Activated CD4-positive, alpha-beta T cell treated with anti-CD3 and anti-CD28 coated beads, Interleukin-2, Interleukin-4, amounts not matched to agents 100 ng/mL and 50 ng/mL, durations not matched to agents 16 hours and 8 hours (primary cell): Measurements from ENCODE around the gene SPCS1.
A peak's percentile ranks its signal among the peaks of the same experiment; 100 is the strongest.
"Not testable (repeated sequence)": the region's sequence is repeated elsewhere in the genome, so short reads cannot be mapped to it uniquely, and the experiment has no call there.

ENCODE experiments used
- DNase-seq: peaks from one replicate; pipeline ENCODE4 v3.0.0-alpha.2; 2020; ENCODE audit warnings: low spot score

Gene SPCS1

DNA sequence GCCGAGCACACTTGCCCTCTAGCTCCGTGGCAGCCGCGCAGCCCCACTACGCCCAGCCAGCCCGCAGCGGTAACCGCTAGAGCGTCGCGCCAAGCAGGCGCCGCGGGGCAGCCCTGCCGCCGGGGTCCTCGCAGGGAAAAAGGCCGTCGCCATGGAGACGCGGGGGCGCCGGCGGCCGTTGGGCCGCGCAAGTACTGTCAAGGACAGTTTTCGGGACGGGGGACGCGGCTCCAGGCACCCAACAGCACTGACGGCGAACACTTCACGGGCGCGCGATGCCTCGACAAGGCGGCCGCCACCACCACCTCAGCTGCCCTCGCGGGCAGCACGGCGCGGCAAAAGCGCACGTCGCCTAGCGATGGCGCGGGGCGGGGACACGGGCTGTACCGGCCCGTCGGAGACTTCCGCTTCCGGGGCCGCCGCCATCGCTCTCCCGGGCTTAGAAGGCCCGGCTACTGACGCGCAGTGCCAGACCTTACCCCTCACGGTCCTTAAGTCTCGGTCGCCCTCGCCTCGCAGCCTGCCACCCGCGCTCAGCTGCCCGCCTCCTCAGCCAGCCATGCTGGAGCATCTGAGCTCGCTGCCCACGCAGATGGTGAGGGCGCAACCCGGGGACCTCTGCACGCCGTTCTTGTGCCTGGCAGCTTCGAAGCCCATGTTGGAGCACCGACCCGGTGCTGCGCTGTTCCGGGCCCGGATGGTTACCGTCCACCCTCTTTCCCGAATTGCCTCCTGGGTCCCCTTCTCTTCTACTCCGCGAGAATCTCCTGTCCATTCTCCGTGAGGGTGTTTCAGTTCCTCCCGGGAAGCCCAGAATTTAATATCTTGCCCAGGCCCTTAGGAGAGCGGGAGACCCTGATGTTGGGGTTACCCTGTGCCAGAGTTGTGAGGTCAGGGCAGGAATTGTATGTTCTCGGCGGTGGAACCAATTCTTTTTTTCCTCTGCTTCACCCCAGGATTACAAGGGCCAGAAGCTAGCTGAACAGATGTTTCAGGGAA lies at the start of gene SPCS1, which contains the start of gene GLT8D1:
Gene SPCS1, plus strand, starts transcription at position 419 of the 999 bp plus-strand sequence. Its CDS starts 141 bp downstream, at position 560.
Gene GLT8D1, minus strand, starts transcription at position 104 of the 999 bp plus-strand sequence. CDS start 5,331 bp downstream, outside the sequence.
- DNase-seq = peak; percentile 80

- no peak for DNase-seq
These were observed 45.9 kb upstream of the SPCS1 start for GRCh38 chr3:52660046-52660445.

- DNase-seq = no peak
These were observed 42.8 kb upstream of the SPCS1 start for GRCh38 chr3:52663098-52663497.

- DNase-seq = peak; percentile 94
These were observed 35.0 kb upstream of the SPCS1 start for GRCh38 chr3:52670621-52671521.

GRCh38 chr3:52671676-52672075 lies 34.2 kb upstream of the SPCS1 start:
- DNase-seq = peak; percentile 34

DNA sequence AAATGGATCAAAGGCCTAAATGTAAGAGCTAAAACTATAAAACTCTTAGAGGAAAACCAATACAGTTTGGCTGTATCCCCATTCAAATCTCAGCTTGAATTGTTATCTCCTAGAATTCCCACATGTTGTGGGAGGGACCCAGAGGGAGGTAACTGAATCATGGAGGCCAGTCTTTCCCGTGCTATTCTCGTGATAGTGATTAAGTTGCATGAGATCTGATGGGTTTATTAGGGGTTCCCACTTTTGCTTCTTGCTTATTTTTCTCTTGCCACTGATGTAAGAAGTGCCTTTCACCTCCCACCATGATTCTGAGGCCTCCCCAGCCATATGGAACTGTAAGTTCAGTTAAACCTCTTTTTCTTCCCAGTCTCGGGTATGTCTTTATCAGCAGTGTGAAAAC lies 29.7 kb upstream of the SPCS1 start:
- DNase-seq = not testable (repeated sequence)

DNA sequence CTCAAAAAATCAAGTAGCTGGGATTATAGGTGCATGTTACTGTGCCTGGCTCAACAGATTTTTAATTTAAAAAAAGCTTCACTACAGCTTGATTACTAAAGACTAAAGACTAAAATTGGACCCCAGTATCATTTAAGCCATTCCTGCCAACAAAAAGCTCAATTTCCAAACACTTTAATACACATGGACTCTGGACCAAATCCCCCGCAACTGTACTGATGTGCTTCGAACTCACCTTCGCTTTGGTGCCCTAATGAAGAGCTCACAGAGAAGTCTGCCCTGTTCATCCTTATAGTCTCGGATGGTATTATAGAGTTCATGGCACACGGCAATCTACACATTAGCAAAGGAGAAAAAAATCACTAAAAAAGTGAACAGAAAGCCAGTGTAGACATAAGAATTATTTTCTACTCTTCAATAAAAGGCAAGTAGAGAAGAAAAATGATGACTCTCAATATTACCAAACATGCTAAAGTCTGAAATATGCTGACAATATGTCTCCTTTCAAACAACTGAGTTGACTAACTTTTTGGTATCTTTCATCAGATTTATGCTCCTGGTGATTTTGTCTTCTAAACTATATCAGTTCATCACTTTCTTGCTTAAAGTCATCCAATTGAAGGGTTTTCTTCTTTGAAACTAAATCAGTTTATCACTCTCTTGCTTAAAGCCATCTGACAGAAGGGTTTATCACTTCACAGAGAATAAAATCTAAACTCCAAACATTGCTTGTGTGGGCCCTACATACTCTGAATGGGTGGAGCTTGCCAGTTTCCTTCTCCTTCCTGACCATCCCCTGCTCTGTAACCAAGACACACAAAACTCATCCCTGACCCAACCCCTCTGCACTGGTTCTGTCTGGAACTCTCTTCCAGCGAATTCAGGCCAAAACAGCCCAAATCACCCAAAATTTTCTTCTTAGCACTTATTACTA lies 27.4 kb upstream of the SPCS1 start:
- DNase-seq = no peak

DNA sequence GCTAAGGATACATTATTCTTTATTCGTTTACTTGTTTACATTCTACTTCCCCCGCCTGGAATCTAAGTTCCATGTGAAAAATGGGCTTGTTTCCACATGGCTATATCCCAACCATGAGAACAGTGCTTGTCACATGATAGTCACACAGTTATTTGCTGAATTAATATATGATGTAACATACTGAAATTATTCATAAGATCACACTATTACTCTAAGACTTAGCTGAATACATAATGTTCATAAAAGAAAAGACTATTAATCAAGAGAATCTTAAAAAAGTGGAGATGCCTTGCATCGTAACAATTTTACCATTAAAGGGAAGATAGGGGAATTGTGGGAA lies 26.7 kb upstream of the SPCS1 start:
- no peak for DNase-seq

DNA sequence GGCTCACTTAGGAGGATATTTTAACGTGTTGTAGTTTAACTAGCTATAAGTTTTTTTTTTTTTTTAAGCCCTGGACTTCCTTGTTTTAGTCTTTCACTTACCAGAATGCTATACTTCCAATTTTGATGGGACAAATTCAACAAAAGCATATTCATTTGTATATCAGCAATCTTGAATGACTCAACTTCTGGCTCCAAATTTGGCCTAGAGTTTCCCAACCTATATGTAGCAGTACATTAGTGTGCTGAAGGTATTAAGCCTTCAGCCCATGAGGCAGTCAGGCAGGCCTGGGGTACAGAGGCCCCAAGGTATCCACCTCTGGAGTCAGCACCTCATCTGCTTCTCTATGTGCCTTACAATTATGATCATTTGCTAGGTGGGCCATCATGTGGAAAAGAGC lies 26.1 kb upstream of the SPCS1 start:
- DNase-seq = no peak

- no peak for DNase-seq
These were observed 24.3 kb upstream of the SPCS1 start for GRCh38 chr3:52681596-52681995.

DNA sequence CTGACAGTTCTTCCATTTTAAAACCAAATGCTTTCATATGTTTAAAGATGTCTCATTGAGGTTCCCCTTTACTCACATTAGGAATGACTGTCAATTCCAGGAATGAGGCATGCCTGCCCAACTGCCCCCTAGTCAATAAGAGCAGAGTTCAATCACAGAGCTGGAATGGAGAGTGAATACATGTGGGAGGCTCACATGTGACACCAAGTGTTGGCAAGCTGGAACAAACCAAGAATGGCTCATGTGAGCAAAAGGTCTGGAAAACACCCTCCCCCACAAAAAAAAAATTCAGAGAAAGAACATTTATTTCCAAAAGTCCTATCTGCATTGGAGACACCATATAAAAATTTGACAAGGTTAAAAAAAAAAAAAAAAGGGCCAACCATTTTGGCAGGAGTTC lies 23.9 kb upstream of the SPCS1 start:
- DNase-seq = peak; percentile 74

GRCh38 chr3:52683611-52684010 lies 22.3 kb upstream of the SPCS1 start:
- no peak for DNase-seq

GRCh38 chr3:52684184-52684583 lies 21.7 kb upstream of the SPCS1 start:
- DNase-seq = no peak

- DNase-seq = peak; percentile 85
These were observed 20.6 kb upstream of the SPCS1 start for GRCh38 chr3:52685285-52685708.

DNA sequence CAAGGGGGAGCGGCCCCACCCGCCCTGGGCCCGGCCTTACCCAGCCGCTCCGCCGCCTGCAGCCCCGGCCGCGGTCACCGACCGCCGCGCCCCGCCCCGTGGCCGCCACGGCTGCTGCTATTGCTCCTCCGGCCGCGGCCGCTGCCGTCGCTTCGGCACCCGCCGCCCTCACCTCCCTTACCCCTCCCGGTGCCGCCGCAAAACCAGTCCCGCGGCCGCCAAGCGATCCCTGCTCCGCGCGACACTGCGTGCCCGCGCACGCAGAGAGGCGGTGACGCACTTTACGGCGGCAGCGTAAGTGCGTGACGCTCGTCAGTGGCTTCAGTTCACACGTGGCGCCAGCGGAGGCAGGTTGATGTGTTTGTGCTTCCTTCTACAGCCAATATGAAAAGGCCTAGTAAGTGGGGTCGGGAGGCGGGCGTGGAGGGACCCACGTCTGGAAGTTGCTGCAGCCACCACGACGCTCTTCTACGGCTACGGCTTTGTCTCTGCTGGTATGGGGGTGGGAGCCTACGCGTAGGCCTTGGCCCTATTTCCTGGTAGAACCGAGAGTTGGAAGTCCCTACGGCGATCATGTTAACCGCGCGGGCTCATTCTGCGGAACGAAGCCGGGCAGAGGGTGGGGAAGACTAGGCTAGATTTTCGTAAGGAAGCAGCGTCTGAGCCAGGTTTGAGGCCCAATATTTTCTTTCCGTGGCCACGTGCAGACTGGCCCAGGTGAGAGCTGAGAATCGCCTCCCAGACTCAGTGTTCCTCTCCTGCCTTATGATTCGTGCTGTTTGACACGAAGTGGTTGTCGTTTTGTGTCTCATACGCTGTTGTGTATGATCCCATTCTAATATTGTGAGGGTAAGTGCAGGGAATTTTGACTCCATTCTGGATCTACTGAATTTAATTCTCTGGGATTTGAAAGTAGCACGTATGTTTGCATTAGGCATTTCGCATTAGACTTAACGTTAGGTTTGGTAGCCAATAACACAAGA lies 19.9 kb upstream of the SPCS1 start, which contains the start of the genes GNL3 and PBRM1:
Gene GNL3, plus strand, starts transcription at position 324 of the 983 bp plus-strand sequence. Its CDS starts 61 bp downstream, at position 385.
Gene PBRM1, minus strand, starts transcription at position 205 of the 983 bp plus-strand sequence.
- peak; percentile 95 for DNase-seq

GRCh38 chr3:52688266-52688665 lies 17.6 kb upstream of the SPCS1 start:
- no peak for DNase-seq

DNA sequence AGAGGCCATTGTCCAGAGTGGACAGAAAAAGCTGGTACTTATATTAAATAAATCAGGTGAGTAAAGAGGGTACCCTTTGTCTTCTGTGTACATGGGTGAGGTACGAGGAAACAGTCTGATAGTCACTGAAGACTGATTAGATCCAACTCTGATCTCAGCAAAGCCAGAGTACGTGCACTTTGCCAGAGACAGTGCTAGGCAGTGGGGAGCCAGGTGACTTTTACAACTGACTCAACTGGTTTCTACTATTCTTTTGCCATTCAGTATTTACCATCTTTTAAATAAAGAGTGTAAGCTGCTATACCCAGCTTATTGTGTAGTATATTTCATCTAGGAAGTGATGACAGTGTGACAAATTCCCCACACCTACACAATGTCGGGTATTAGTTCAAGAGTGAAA lies 16.8 kb upstream of the SPCS1 start:
- no peak for DNase-seq

- no peak for DNase-seq
These were observed 15.3 kb upstream of the SPCS1 start for GRCh38 chr3:52690560-52690959.

- no peak for DNase-seq
These were observed 12.8 kb upstream of the SPCS1 start for GRCh38 chr3:52693071-52693470.
